Measurements from ENCODE around the gene SCN4B.
A peak's percentile ranks its signal among the peaks of the same experiment; 100 is the strongest.

The SCN4B gene

GRCh38 chr11:118174006-118174567 lies 21.5 kb upstream of the SCN4B start:
- no peak for DNase-seq

DNA sequence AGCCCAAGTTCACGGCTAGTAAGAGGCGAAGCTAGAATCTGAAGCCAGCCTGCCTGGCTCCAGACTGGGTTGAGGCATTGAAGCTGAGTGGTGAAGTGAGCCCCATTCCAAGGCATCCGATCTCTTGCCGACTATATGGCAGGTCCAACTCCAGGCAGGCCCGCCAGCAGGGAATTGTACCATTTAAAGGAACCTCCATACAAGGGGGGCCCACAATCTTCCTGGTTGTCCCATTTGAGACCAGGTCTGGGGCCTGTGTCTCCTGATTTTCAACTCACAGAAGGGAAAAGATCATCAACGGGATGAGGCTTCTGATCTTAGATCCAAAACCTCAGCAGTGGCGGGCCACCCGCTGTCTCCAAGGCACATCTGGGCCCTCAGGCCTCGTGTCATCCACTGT lies 19.7 kb upstream of the SCN4B start:
- DNase-seq: no peak

DNA sequence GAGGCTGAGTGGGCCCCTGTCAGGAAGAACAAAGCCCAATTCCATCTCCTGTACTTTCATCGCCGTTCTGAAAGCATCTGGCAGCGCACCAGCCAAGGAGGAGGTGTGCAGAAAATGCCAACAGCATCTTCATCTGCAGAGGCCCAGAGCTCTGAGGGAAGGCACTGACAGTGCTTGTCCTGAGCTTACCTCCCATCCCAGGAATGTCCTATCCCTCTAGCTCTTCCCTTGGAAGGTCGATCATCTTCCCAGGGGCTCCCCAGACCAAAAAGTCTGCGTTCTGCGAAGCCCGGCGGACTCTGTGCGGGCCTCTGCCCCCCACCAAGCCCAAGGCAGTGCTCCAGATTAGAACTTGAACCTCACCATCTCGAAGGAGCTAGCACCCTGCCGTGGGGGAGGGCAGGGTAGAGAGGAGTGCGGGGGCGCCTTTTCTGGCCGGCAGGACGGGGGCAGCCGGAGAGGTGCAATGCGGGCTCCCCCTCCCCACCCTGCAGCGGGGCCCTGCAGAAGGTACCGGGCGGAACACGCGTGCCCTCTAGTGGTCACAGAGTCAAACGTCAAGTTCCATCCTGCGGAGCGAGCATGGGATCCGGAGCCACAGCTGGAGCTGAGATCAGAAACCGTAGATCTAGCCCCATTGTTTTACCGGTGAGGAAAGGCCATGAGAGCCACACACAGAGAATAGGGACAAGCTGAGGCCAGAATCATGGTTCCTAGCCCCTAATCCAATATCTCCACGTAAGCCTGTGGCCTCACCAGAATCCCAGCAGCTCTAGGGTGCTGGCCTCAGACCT lies 18.8 kb upstream of the SCN4B start:
- DNase-seq: peak; percentile 82 to 85

GRCh38 chr11:118170882-118171268 lies 18.3 kb upstream of the SCN4B start:
- DNase-seq: no peak

DNA sequence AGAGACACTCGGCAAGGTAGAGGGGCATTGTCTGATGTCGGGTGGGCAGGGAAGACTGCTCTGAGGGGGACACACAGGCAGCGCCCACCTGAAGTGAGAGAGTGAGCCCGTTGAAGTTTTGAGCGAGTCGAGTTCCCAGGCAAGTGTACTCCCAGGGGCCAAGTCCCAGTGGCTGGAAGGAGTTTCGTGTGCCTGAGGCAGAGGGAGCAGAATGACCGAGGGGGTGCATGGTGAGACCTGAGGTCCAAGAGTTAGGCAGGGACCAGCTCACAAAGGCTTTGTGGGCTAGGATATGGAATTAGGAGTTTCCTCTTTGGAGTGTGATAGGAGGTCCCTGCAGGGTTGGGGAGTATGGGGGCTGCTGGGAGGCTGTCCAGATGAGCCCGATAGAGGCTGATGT lies 17.6 kb upstream of the SCN4B start:
- DNase-seq: no peak

GRCh38 chr11:118169300-118170140 lies 16.9 kb upstream of the SCN4B start:
- DNase-seq: no peak

DNA sequence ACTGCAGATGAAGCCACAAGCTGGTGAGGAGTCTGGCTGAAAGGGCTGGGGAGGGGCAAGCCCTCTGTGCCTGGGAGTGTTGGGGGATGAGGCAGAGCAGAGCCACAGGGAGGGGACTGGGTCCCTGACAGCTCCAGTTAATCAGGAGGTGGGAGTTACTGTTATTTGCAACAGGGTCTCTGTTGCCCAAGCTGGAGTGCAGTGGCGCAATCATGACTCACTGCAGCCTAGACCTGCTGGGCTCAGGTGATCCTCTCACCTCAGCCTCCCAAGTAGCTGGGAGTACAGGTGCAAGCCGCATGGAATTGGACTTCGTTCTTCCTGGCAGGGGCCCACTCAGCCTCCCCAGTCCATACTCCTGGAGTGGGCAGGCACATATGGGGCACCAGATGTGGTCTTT lies 16.1 kb upstream of the SCN4B start:
- no peak for DNase-seq

GRCh38 chr11:118168316-118168715 lies 15.7 kb upstream of the SCN4B start:
- DNase-seq: no peak

- DNase-seq: no peak
Observed at GRCh38 chr11:118167906-118168305, 15.3 kb upstream of the SCN4B start.

DNA sequence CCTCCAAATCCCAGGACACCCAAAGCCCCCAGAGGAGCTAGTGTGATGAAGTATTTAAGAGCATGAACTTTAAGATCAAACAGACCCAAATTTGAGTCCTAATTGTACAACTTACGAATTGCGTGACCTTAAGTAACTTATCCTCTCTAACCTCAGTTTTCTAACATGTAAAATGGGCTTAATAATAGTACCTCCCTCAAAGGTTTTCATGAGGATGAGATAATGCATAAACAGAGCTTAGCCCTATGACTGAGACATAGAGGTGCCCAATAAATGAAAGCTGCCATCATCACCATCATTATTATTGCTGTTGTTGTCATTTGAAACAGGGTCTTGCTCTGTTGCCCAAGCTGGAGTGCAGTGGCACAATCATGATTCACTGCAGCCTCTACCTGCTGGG lies 14.6 kb upstream of the SCN4B start:
- no peak for DNase-seq

- DNase-seq: no peak
Observed at GRCh38 chr11:118166641-118167040, 14.0 kb upstream of the SCN4B start.

DNA sequence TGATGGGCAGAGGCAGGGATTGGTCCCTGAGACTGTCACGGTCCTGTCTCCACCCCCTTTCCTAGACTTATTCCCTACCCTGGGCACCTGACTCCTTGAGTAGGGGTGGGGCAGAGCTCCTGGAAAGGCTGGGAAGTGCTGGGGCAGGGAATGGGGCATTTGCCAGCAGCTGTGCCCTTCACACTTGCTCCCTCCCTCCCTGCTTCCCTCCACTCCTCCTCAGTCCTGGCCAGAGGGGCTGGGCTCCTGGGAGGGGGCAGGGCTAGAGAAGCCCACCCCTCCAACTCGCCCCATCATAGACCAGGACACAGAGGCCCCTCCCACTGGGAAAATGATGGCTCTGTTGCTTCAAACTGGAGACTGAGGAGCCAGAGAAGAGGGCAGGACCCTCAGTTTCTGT lies 12.3 kb upstream of the SCN4B start:
- DNase-seq: no peak

GRCh38 chr11:118163494-118163893 lies 10.9 kb upstream of the SCN4B start:
- no peak for DNase-seq

GRCh38 chr11:118162846-118163245 lies 10.2 kb upstream of the SCN4B start:
- no peak for DNase-seq

GRCh38 chr11:118161786-118162185 lies 9.2 kb upstream of the SCN4B start:
- DNase-seq: no peak

DNA sequence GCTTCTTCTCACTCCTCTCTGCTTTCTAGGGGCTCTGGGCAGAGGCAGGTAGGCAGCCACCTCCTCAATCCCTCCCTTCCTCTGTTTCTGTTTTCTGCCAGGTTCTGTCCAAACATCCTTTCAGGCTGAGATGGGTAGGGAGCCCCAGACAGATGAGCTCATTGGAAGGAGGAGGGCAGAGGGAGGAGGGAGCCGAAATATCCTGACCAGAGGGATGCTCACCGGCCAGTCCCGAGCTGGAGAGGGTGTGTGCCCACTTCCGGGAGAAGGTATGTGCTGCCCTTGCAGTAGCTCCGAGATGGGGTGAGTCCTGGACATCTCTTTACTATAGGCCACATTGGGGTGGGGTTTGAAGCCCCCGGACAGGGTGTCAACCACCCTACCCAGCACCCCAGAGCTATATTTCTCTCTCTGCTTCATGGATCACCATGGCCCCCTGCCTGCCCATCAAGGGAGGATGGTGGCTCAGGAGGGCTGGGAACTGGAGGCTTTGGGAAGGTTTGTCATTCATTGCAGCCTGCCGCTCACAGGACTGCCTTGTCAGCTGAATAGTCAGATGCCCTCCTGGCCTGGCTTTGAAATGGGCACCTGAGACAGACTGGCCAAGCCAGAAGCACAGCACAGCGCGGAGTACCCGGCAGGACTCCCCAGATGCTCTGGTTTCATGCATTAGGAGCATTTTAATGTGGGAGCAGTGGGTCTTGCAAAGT lies 4.7 kb upstream of the SCN4B start:
- DNase-seq: no peak

GRCh38 chr11:118156531-118157185 lies 4.0 kb upstream of the SCN4B start:
- no peak for DNase-seq

DNA sequence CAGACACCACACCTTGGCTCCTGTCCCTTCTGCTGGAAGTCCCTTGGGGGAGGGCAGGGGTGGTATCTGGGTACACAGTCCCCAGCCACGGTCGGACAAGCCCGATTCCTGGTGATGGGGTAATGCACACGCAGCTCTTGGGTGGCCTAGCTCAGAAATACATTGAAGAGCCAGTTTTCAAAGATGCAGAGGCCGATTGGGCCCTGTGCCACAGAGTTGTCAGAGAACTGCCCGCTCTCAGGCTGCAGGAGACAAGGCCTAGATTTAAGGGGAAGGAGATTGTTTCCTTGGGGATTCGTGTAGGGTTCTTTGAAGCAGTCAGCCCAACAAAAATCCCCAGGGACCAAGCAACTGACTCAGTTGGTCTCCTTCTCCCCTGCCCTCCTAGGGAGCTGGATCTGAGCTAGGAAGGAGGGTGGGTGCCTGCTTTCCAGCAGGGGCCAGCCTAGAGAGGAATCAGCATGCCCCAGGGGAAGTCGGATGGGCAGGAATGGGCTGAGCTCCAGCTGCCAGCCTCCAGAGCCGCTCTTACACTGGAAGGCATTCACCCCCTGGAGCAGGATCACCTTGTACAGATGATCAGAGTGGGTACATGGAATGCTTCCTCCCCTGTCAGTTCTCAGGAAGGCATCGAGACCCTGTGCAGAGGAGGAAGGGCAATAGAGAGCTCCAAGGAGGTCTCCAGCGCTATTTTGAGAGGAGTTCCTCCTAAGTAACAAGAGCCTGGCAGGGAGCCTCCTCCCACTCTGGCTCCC lies 3.3 kb upstream of the SCN4B start:
- no peak for DNase-seq

GRCh38 chr11:118154641-118155040 lies 2.0 kb upstream of the SCN4B start:
- DNase-seq: no peak

GRCh38 chr11:118153976-118154375 lies 1.4 kb upstream of the SCN4B start:
- no peak for DNase-seq

DNA sequence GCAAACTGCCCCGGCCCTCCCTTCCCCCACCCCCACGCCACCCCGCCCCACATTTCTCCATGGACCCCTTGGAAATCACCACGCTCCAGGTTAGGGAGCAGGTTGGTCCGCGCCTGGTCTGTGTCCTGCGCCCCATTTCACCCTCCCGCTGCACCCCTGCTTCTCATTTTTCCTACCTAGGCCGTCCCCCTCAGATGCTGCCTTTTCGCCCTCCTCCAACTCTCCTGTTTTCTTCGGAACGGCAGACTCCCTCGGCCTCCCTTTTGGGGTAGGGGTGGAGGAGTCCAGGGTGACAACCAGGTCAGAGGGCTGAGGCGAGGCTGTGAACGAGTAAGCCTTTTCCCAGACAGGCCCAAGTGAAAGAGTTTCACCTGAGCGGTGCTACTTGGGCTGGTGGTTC lies 893 bp upstream of the SCN4B start:
- DNase-seq: no peak

GRCh38 chr11:118152020-118152551 lies 537 bp downstream of the SCN4B start:
- no peak for DNase-seq
